ENCODE results near the gene IGFN1.
"Not testable (repeated sequence)": the region's sequence is repeated elsewhere in the genome, so short reads cannot be mapped to it uniquely, and the experiment has no call there.

Gene IGFN1

DNA sequence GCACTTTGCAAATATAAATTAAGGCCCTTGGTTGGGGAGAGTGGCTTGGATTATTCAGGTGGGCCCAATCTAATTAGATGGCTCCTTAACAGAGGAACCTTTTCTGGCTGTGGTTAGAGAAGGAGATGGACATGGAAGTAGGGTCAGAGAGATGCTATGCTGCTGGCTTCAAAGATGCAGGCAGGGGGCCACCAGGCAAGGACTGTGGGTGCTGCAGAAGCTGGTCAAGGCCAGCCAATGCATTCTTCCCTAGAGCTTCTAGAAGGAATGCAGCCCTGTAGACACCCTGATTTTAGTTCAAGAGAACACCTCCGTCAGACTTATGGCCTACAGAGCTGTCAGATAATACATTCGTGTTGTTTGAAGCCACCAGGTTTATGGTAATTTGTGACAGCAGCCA lies 32.7 kb upstream of the IGFN1 start:
- FAIRE-seq (no peak), DNase-seq (ENCODE audit: insufficient read length, low spot score) (no peak)

DNA sequence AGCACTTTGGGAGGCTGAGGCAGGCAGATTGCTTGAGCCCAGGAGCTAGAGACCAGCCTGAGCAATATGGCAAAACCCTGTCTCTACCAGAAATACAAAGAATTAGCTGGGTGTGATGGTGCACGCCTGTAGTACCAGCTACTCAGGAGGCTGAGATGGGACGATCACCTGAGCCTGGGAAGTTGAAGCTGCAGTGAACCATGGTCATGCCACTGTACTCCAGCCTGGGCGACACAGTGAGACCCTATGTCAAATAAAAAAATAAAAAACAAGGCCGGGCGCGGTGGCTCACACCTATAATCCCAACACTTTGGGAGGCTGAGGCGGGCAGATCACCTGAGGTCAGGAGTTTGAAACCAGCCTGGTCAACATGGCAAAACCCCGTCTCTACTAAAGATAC lies 27.6 kb upstream of the IGFN1 start:
- DNase-seq (ENCODE audit: insufficient read length, low spot score); FAIRE-seq: not testable (repeated sequence)

DNA sequence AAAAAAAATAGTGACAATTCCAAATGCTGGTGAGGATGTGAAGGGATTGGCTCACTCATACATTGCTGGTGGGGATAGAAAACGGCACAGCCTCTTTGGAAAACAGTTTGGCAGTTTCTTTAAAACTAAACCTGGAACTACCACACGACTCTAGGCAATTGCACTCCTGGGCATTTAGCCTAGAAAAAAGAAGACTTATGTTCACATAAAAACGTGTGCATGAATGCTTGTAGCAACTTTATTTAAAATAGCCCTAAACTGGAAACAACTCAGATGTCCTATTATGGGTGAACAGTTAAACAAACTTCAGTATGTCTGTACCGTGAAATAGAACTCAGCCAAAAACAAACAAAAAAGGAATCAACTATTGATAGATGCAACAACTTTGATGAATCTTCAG lies 26.9 kb upstream of the IGFN1 start:
- no peak for FAIRE-seq
- DNase-seq (ENCODE audit: insufficient read length, low spot score), result no peak

DNA sequence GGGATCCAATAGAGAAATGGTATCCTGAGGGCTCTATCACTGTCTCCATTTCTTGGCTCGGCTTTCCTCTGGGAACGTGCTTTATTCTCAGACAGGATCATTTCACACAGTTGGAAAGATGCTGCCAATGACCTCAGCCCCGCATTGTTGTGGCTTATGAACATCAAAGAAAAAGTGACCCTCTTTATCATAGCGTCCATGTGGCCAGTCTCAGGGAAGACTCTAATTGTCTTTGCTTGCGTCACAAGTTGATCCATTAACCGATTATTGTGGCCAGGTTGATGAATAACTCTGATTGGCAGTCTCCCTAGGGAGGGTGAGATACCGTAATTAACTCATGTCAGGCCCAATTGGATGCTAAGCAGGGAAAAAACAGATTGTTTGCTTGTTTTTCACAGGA lies 26.0 kb upstream of the IGFN1 start:
- FAIRE-seq (no peak), DNase-seq (ENCODE audit: insufficient read length, low spot score) (no peak)

DNA sequence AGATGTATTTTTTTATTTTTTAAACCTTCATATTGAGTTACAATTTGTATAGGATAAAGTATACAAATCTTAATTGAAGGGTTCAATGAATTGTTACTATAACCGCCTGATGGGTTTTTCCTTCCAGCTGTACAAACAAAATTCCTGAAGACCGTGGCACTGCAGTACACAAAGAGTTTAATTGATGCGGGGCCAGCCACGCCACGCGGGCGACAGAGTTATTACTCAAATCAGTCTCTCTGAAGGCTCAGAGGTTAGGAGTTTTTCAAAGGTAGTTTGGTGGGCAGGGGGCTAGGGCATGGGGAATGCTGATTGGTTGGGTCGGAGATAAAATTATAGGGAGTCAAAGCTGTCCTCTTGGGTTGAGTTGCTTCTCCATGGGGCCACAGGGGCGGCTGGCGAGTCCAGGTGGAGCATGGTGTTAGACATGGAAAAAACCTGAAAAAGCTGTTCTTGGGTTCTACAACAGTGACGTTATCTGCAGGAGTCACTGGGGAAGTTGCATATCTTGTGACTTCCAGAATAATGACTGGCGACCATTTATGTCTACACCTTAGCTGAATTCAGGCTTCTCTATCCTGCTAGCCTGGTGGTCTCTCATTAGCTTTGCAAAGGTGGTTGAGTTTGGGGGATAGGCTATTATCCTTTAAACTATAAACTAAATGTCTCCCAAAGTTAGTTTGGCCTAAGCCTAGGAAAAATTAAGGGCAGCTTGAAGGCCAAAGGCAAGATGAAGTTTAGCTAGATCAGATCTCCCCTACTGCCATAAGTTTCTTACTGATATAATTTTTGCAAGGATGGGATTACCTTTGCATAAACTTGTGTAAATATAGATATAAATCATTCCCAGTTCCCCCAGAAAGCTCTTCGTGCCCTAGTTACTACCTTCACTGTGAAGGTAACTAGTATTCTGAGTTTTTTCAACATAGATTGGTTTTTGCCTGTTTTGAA lies 23.3 kb upstream of the IGFN1 start:
- FAIRE-seq, result no peak

DNA sequence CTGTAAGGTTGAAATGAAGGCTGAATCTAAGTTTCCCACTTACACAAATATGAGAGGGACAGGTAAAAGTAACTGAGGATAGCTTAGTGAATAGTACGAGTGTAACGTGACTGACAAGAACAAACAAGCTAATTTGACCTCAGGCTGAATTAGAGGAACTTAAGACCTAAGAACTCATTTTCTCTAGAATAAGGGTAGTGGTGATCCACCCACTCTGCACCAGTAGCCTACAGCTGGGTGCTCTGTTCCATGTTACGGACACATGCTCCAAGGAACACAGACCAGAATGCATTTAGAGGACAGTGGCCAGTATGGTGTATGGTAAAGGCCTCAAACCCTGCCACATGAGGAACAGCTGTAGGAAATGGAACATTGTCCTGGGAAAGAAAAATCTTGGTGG lies 21.4 kb upstream of the IGFN1 start:
- DNase-seq (ENCODE audit: insufficient read length, low spot score) (no peak), FAIRE-seq (no peak)

More for the DNA sequence above, 23.3 kb upstream of the IGFN1 start:
- no peak for DNase-seq (ENCODE audit: insufficient read length, low spot score)

DNA sequence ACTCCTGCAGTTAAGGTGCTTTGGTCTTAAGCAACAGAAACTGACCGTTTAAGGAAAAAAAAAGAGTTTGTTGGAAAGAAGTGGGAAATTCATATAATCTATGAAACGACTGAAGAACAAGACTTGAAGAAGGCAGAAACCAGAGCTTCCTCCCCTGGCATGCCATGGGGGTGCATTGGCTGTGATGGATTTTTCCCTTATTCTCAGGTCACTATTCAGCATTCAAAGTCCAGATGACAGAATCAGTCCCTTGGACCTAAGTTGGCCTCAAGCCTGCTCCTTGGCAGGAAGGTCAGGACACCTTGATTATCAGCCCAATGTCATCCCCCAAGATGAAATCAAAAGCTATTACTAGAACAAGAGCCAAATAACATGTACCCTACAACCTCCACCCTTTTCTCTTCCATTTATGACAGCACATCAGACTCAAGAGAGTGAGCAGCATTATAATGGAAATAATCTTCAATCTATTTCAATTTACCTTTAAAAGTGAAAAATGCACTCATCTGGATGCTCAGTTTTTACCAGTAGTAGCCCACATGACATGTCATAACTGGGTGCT lies 20.6 kb upstream of the IGFN1 start:
- DNase-seq (ENCODE audit: insufficient read length, low spot score), result no peak
- FAIRE-seq, result no peak

DNA sequence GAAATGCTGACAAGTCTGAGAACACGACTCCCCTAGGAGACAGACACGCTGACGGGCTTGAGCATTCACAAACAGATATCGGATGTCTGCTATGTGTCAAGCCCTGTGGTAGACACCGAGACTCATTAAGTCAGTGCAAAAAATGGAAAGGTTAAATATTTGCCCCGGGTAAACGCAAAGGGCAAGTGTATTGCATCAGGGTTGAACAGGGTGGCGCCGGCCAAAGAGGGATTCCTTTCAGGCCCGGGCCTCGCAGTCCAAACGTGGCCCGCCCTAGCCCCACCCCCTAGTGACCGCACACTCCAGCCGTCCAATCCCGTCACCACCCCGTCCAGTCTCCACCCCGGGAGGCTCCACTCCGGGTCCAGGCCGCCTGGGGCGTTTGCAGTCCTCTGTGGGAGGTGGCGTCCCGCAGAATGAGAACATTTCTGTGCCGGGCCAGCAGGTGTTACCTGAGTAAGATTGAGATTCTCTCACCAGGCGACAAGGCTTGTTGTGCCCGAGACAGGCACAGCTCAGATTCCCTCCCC lies 20.0 kb upstream of the IGFN1 start:
- DNase-seq (ENCODE audit: insufficient read length, low spot score) (peak; percentile 99), FAIRE-seq (peak; percentile 72)

DNA sequence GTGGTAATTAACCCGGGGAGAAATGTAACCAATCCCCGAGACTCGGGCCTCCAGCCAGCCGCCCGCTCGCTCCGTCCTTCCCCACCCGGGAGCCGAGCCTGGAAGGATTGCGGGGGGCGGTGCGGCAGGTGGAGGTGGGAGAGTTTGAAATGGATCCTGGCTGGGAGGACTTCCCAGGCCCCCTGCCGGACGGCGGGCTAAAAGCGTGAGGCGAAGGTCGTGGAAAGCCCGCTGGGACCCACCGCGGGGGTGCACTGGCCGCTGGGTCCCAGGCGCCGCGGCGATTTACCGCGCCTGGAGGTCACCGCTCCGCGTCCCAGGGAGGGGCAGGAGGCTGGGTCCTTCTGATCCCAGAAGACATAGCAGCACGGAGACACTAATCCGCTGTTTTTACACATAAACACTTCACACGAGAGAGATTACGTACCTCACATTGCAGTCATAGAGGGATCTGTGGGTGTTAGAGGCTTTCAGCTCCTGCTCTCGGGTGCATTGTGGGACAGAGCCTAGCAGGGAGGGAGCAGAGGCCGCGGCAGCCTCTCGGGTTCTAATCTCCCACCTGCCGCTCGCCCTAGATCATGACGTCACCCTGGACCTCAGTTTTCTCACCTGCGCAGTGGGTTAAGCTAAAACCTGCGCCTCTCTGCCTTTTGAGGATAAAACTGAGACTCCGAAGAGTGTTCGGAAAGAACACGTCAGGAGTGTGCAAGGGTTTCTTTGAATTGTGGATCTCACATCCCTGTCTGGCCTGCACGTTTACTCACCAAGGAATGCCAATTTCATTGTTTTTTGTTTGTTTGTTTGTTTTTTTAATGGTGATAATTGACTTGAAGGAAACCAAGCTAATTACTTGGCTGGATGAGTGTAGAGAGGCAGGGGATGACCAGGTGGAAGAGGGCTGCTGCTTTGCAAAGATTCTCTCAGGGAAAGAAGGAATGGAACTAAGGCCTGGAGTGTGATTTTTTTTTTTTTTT lies 19.3 kb upstream of the IGFN1 start:
- DNase-seq (ENCODE audit: insufficient read length, low spot score) (peak; percentile 48), FAIRE-seq (no peak)

DNA sequence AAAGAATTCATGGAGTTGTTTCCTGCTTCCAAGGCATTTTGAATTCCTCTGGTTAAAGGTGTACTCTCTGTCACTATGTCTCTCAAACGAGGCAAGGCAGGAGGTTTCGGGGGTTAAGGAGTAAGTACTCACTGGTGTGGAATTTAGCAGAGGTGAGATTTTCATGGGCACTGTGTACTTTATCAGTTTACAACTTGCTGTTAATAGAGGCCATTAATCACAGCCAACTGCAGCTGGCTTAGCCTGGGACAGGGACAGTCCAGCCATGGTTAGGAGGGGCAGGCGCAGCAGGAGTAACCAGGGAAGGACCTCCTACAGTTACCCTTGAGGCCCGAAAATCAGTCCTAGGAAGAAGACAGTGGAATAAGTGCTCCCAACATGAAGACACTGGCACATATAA lies 18.3 kb upstream of the IGFN1 start:
- no peak for DNase-seq (ENCODE audit: insufficient read length, low spot score)
- no peak for FAIRE-seq

DNA sequence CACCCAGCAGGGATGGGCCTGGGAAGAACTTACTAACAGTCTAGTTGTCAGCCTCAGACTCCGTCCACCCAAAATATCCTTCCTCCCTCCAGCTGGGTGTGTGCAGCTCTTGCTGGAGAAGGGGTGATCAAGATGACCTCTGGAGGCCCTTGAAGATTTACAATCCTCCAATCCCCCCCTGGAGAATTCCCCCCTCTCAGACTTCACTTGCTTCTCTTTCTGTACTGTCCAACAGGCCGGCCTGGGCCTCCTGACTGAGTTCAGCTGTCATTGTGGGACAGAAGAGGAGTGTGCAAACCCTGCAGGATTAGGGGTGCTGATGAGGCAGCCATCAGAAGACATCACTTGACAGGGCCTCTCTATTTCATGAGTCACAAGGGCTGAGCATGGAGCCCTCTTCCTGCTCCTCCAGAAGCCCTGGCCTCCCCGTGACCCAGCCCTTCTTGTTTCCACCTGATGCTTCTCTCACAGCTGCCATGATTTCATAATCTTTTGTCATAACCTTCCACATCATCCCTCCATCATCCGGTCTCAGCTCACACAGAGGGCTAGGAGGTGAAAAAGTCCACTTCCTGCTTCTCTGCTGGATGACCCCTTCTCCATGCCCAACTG lies 17.5 kb upstream of the IGFN1 start:
- DNase-seq (ENCODE audit: insufficient read length, low spot score), result no peak
- no peak for FAIRE-seq

DNA sequence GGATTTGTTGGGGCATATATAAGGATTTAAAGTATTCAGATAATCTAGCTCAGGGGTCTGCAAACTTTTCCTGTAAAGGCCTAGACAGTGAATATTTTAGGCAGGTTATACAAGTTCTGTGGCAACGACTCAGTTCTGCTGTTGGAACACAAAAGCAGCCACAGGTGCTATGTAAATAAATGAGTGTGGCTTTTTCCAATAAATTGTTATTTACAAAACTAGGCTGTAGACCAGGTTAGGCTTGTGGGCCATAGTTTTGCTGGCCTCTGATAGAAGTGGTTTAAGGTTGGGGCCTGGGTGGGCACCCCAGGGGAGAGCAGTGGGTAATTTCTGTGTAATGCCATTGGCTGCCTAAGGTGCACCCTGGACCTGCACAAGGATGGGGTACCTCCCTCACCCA lies 16.9 kb upstream of the IGFN1 start:
- DNase-seq (ENCODE audit: insufficient read length, low spot score), result no peak
- no peak for FAIRE-seq

DNA sequence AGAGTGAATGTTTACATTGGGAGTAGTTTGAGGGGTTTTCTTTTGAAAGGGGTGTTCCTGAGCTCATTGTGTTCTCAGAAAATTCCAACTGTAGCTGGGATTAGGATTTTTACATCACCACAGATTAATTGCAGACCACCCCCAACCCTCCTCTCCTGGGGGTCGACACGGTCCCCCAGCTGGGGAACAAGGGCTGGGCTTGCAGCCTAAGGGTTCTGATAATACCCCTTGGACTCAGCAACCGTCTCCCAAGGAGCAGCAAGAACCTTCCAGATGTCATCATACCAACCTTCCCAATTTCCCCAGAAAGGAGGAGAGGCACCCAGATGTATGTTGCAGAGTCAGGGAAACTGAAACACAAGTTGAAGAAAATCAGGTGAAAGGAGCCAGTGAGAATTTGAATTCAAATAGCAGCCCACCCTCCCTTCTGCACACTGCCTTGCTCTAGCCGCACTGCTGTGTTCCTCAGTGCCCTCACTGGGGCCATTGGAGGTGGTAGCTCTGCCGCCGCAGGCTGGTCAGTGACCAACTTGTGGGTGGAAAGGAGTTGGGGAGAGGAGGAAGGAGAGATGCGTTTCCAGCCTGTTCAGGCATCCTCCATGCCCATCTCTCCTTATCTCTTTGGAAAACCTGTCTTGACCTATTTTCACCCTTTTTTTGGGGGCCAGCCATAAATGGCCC lies 14.7 kb upstream of the IGFN1 start:
- FAIRE-seq (no peak), DNase-seq (ENCODE audit: insufficient read length, low spot score) (no peak)

DNA sequence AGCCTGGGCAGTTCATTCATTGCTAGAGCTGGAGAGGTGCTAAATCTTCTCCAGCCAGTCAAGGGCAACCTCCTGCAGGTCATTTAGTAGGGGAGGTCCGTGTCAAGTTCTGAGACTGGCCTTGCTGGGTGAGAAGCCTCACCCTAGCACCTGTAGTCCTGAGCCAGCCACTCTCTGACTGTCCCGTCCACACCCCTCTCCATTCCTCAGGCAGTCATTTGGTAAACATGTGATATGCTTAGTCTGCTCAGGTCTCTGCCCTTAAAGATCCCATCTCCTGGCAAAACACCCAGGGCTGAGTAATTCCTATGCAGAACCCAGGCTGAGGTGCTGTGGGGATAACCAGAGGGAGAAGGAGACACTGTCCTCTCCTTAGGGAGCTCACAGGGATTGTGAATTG lies 13.7 kb upstream of the IGFN1 start:
- no peak for FAIRE-seq
- DNase-seq (ENCODE audit: insufficient read length, low spot score), result no peak

DNA sequence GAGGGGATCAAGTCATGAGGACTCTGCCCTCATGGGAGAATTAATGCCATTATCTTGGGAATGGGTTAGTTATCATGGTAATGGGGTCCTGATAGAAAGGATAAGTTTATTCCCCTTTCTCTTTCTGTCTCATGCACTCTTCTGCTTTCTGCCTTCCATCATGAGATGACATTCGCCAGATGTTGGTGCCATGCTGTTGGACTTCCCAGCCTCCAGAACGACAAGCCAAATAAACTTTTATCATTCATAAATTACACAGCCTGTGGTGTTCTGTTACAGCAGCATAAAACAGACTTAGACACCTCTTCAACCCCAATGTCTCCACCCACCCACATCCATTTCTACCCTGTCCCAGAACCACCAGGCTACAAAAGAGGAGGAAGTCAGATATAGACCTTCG lies 11.9 kb upstream of the IGFN1 start:
- FAIRE-seq (no peak), DNase-seq (ENCODE audit: insufficient read length, low spot score) (no peak)

DNA sequence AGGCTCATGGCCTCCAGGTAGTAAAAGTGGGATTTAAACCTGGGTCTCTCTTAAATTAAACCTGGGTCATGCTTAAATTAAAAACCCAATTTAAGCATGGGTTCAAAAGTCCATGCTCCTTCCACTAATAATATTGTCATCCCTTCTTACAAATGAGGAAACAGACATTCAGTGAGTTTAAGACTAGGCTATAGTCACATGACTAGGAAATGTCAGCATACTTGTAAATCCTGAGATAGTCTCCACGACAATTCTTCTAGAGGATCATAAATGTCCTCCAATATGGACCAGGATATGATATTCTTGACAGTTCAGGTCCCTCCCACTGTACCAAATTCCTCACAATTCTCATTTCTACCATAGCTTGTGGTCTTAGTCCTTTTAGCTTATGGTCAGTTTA lies 10.5 kb upstream of the IGFN1 start:
- no peak for DNase-seq (ENCODE audit: insufficient read length, low spot score)
- no peak for FAIRE-seq

DNA sequence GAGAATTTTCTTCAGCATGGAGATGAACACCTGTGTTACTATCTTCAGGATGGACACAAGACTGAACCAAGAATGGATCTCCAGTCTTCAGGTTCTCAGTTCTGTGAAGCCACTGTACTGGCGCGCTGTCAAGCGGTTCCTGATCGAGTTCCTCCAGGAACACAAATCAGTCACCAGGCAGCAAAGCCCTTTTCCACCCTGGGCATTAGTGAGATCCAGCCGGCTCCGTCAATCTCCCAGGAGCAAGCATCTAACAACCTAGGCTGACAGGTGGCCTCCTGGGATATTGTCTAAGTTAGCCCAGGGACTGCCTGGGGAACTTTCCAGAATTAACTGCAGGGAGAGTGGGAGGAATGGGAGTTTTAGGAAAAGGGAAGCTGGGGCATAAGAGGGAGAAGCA lies 9.7 kb upstream of the IGFN1 start:
- FAIRE-seq (no peak), DNase-seq (ENCODE audit: insufficient read length, low spot score) (no peak)

DNA sequence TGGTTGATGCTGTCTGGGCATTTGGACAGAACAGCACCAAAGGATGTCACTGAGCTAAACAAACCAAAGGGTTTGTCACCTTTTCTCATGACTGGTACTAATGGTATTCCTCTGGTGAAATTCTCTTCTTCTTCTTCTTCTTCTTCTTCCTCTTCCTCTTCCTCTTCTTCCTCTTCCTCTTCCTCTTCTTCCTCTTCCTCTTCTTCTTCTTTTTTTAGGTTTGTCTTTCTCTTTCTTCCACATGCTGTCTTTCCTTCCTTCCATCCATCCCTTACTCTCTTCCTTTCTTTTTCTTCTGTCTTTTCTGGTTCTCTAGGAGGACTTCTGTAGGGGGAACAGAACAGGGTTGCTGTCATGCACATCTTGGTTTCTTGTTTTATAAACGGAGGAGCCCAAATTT lies 9.3 kb upstream of the IGFN1 start:
- no peak for FAIRE-seq

DNA sequence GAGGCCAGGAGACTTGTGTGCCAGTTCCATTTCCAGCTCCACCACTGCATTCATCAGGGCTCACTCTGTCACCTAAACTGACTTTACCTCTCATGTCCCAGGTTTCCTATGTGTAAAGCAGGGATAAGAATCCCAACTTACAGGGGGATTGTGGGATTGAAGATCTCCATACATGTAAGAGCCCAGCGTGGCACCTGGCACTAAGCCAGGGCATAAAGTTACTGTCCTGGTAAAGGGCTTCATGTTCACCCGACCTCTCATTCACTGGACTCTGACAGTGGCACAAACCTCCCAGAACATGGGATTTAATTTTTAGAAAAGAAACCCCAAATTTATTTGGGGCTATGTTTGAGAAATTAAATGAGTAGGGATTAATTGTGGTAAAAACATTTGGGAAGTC lies 8.9 kb upstream of the IGFN1 start:
- no peak for DNase-seq (ENCODE audit: insufficient read length, low spot score)
- FAIRE-seq, result no peak

More for the DNA sequence above, 9.3 kb upstream of the IGFN1 start:
- DNase-seq (ENCODE audit: insufficient read length, low spot score), result no peak

DNA sequence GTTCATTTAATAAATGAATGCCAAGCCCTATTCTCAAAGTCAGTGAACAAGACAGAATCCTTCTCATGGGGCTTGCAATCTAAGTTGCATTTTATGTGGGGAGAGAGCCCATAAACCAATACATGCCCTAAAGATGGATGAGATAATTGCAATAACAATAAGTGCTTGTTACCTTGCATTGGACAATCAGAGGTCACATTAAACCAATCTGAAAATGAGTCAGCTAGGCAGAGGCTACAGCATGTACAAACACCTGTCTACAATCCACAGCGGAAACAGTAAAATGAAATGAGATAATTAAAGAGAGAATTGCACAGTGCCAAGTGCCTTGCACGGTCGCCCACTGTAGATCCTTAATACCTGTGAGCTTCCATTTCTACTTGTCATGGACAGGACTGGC lies 7.4 kb upstream of the IGFN1 start:
- no peak for FAIRE-seq
- no peak for DNase-seq (ENCODE audit: insufficient read length, low spot score)

Data from HTR-8/SVneo (cell line).